Parathyroid adenoma (tissue), 2 donors: ENCODE data around the gene CEBPG.

Experiments used
- H2AFZ ChIP-seq: fragments of 300-600 bp; sonication (generic); one replicate; pipeline ENCODE4 v1.7.0; 2017; ENCODE audit warnings: antibody characterized with exemption, mild to moderate bottlenecking
- H3K27ac ChIP-seq: fragments of 300-600 bp; sonication (generic); one replicate; pipeline ENCODE4 v1.7.0; 2017
- H3K27me3 ChIP-seq: fragments of 300-600 bp; sonication (generic); one replicate; pipeline ENCODE4 v1.7.0; 2017; ENCODE audit warnings: low read length; ENCODE audit not compliant: control insufficient read depth, insufficient read depth
- H3K36me3 ChIP-seq: fragments of 300-600 bp; sonication (generic); one replicate; pipeline ENCODE4 v1.7.0; 2017; ENCODE audit warnings: low read length; ENCODE audit not compliant: control insufficient read depth, insufficient read depth
- H3K4me1 ChIP-seq: fragments of 300-600 bp; sonication (generic); one replicate; pipeline ENCODE4 v1.7.0; 2017; ENCODE audit warnings: control low read depth
- H3K4me2 ChIP-seq: fragments of 300-600 bp; sonication (generic); one replicate; pipeline ENCODE4 v1.7.0; 2017; ENCODE audit warnings: low read length
- H3K4me3 ChIP-seq: fragments of 300-600 bp; sonication (generic); one replicate; pipeline ENCODE4 v1.7.0; 2017; ENCODE audit warnings: low read depth, low read length
- H3K79me2 ChIP-seq: fragments of 300-600 bp; sonication (generic); one replicate; pipeline ENCODE4 v1.7.0; 2017; ENCODE audit warnings: control low read depth
- H3K9ac ChIP-seq: fragments of 300-600 bp; sonication (generic); one replicate; pipeline ENCODE4 v1.7.0; 2017; ENCODE audit warnings: mild to moderate bottlenecking
- H3K9me3 ChIP-seq: fragments of 300-600 bp; sonication (generic); one replicate; pipeline ENCODE4 v1.7.0; 2017; ENCODE audit warnings: low read length; ENCODE audit not compliant: control insufficient read depth
- TF ChIP-seq, protein P1 (sequence below): fragments of 300-600 bp; sonication (generic); IDR thresholded peaks from one replicate; pipeline ENCODE4 v1.7.0; 2017; ENCODE audit warnings: antibody characterized with exemption, mild to moderate bottlenecking
- donor health status: primary hyperparathyroidism.

Gene CEBPG

DNA sequence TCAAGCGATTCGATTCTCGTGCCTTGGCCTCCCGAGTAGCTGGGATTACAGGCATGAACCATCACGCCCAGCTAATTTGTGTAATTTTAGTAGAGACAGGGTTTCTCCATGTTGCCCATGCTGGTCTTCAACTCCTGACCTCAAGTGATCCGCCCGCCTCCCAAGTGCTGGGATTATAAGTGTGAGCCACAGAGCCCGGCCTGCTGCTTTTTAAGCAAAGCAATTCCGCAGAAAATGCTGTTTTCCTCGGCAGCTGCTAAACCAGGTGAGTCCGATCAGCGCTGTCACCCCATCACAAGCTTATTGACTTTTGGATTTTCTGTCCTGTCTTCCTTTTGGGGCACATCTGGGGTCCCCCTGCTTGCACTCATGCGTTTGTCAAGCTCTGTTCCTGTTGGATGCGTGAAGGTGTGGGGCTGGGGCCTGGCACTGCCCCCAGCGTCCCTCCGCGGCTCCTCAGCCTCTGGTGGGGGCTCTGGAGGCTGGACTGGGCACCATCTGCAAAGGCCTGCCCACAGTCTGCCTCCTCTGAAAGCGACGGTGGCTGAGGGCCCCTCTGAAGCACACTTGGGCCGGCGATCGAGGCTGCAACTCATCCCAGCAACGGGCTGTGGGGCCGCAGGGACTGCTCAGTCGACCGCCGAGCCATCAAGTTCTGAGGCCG lies 25.7 kb downstream of the CEBPG start:
- TF ChIP-seq, protein P1, sequence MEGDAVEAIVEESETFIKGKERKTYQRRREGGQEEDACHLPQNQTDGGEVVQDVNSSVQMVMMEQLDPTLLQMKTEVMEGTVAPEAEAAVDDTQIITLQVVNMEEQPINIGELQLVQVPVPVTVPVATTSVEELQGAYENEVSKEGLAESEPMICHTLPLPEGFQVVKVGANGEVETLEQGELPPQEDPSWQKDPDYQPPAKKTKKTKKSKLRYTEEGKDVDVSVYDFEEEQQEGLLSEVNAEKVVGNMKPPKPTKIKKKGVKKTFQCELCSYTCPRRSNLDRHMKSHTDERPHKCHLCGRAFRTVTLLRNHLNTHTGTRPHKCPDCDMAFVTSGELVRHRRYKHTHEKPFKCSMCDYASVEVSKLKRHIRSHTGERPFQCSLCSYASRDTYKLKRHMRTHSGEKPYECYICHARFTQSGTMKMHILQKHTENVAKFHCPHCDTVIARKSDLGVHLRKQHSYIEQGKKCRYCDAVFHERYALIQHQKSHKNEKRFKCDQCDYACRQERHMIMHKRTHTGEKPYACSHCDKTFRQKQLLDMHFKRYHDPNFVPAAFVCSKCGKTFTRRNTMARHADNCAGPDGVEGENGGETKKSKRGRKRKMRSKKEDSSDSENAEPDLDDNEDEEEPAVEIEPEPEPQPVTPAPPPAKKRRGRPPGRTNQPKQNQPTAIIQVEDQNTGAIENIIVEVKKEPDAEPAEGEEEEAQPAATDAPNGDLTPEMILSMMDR, result no peak
- Histone ChIP-seq H3K27me3 (no peaks in the 10 kb centered on the region), H3K4me1 (no peaks in the 10 kb centered on the region), H2AFZ (no peak overlapping the region), H3K79me2 (no peaks in the 10 kb centered on the region), H3K9ac (no peak overlapping the region), H3K9me3 (no peaks in the 10 kb centered on the region), H3K27ac (no peak overlapping the region), H3K36me3 (no peaks in the 10 kb centered on the region), H3K4me3 (no peak overlapping the region), H3K4me2 (no peak overlapping the region)

DNA sequence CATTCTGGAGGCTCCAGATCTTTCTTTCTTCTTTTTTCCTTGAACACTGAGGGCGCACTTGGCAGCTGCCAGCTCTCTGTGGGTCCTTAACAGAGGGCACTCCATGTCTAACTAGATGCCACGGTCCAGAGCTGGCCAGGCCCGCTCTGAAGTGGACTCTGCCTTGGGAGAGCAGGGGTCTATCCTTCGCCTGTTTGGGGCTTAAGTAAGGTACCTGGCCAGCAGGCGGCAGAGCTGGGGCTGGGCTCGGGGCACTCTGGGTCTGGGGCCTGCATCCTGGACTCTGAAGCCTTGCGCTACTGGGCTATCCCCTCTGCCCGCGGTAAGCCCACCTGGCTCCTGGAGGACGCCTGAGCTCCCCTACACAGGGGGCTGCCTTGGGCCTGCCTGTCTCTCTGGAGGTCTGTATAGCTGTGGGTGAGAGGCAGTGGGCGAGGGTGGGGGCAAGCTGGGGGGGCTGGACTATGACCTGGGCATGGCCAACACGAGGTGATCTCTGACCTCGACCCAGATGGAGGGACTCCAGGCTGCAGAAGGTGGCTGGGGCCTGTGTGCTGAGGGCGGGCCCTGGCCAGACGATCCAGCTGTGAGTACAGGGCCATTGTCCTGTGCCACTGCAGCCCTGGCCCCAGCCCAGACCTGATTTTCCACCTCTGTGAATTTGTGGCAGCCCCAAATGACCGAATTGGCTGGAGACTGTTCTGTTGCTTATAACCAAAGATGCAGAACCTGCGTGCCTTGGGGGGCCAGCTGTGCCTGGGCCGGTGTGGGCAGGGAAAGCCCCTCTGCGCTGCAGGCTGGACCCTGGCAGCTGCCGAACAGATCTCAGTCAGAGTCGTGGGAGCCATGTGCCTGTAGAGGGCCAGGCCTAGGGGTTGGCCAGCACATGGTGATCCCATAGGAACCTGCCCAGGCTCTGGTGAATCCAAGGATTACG lies 26.5 kb downstream of the CEBPG start:
- no peaks in the 10 kb centered on the region for H3K4me1 ChIP-seq
- no peaks in the 10 kb centered on the region for H3K36me3 ChIP-seq
- H3K79me2 ChIP-seq, result no peaks in the 10 kb centered on the region
- TF ChIP-seq, protein P1, result no peak
- no peaks in the 10 kb centered on the region for H3K27me3 ChIP-seq
- H2AFZ ChIP-seq, result no peak overlapping the region
- H3K4me3 ChIP-seq, result no peak overlapping the region
- H3K9ac ChIP-seq, result no peak overlapping the region
- H3K4me2 ChIP-seq, result no peak overlapping the region
- H3K27ac ChIP-seq, result no peak overlapping the region
- H3K9me3 ChIP-seq, result no peaks in the 10 kb centered on the region

DNA sequence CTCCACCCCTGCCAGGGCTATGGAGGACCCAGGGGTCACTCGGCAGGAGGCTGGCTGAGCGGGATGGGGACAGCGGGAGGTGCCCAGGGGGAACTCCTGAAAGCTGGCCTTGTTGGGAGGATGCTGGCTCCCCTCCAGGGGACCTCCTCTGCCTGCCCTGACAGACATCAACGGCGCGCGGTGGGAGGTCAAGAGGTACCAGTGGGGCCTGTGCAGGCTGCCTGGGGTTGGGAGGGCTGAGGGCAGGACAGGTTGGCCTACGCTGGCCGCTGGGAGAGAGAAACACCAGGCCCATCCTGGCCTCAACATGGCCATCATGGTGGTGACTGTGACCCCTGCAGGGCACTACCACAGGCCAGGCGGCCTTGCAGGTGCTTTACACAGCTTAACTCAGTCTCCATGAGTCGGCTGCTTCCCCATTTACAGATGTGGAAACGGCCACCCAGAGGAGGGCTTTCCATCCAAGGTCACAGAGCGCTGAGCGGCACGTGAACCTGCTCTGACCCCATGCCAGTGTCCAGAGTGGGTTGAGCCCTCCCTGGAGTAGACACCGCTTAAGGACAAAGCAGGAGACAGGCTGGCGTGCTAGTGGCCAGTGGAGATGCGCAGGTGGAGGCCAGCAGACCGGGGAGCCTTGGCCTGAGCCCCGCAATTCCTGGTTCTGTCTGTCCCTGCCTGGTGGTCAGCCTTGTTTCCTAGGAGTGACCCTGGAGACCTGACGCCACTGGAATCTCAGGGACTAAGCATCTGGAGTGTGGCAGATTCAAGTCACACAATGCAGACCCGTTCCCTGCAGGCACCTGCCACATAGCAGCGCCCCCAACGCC lies 27.6 kb downstream of the CEBPG start:
- no peak overlapping the region for H3K9ac ChIP-seq
- no peaks in the 10 kb centered on the region for H3K36me3 ChIP-seq
- no peak overlapping the region for H3K27ac ChIP-seq
- no peak overlapping the region for H2AFZ ChIP-seq
- H3K4me1 ChIP-seq, result no peaks in the 10 kb centered on the region
- no peaks in the 10 kb centered on the region for H3K9me3 ChIP-seq
- H3K4me3 ChIP-seq, result no peak overlapping the region
- no peaks in the 10 kb centered on the region for H3K79me2 ChIP-seq
- TF ChIP-seq, protein P1, result no peak
- H3K4me2 ChIP-seq, result no peak overlapping the region
- no peaks in the 10 kb centered on the region for H3K27me3 ChIP-seq

DNA sequence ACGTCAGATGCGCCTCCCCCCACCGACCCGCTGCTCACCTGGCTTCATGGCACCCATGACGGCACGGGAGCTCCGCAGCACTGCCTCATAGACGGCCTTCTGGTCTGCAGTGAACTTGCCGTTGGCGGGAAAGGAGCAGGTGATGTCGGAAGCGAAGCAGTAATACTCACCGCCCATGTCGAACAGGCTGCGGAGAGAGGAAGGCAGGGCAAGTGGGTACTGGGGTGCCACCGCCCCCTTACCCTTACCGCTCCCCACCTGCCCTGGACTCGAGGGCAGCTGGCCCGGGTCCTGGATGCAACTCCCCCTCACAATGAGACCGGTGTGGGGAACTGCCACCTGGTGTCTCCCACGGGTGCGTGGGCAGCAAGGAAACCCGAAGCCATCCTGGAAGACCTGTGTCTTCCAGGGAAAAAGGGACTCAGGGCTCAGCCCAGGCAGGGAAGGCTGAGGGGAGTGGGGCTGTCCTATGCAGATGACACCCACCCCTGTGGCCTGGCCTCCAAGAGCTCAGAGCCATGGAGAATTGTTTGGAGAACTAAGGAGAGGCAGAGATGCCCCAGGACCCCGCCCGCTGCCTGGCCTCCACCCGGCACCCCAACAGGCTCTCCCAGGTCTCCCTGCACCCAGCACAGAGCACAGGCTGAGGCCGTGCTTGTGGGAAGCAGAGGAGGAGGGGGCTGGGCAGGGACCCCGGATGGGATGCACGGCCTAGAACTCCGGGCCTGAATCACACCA lies 28.3 kb downstream of the CEBPG start:
- no peaks in the 10 kb centered on the region for H3K9me3 ChIP-seq
- H3K9ac ChIP-seq, result no peak overlapping the region
- H3K4me2 ChIP-seq, result no peak overlapping the region
- H3K27ac ChIP-seq, result no peak overlapping the region
- no peak overlapping the region for H3K4me3 ChIP-seq
- H3K36me3 ChIP-seq, result no peaks in the 10 kb centered on the region
- no peaks in the 10 kb centered on the region for H3K27me3 ChIP-seq
- TF ChIP-seq, protein P1, result no peak
- H3K4me1 ChIP-seq, result no peaks in the 10 kb centered on the region
- no peaks in the 10 kb centered on the region for H3K79me2 ChIP-seq
- no peak overlapping the region for H2AFZ ChIP-seq
